Measurements from ENCODE around the gene TOR4A.

The TOR4A gene

DNA sequence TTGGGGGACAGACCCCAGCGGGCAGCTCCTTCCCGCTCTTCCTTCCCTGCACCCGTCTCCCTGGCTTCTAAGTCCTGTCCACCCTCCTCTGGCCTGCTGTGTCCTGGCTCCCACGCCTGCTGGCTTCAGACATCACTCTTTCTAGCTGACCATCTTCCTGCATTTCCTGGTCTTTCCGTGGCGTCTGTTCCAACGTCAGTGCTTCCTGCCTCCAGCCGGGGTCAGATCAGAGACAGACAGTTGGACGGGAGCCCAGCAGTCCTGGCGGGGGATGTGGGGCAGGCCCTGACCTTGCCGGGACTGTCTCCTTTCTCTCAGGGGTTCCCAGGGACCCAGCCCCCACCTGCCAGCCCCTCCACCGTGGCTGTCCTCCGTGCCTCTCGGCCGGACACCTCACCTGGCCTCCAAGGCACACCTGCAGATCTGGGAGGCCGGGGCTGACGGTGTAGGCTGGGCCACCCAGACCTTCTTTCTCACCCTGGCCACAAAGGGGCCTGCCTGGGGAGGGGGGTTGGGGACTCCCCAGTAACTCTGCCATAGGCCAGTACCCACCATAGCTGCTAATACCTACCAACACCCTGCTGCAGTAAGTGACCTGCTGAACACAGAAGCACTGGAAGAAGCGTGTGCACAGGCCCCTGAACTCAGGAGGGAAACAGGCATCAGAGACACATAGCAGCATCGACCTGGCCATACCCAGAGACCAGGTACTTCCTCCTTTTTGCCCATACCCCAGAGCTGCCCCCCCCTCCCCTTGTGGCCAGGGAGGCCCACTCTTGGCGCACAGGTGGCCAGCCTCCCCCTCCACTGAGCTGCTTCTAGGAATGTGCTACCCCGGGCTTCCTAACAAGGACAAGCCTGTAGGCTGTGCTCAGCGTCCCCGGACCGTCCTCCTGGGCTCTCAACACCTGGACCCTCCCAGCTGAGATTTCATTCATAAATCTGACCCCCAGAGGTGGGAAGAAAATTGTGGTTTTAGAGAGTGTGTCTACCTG, 19.4 kb downstream of the TOR4A start:
- DNase-seq, result no peak

DNA sequence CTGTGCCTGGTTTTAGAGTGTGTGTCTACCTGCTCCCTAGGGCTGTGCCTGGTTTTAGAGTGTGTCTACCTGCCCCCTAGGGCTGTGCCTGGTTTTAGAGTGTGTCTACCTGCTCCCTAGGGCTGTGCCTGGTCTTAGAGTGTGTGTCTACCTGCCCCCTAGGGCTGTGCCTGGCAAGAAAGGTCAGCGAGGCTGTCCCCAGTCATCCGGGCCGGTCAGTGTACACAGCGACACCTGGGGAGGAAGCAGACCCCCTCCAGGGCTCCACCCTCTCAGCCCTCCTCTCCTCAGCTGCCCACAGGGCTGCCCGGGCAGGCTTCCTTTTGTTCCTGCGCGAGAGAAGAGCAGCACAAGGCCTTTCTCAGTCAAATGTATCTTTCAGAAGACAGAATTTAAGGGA, 20.4 kb downstream of the TOR4A start:
- DNase-seq, result no peak

DNA sequence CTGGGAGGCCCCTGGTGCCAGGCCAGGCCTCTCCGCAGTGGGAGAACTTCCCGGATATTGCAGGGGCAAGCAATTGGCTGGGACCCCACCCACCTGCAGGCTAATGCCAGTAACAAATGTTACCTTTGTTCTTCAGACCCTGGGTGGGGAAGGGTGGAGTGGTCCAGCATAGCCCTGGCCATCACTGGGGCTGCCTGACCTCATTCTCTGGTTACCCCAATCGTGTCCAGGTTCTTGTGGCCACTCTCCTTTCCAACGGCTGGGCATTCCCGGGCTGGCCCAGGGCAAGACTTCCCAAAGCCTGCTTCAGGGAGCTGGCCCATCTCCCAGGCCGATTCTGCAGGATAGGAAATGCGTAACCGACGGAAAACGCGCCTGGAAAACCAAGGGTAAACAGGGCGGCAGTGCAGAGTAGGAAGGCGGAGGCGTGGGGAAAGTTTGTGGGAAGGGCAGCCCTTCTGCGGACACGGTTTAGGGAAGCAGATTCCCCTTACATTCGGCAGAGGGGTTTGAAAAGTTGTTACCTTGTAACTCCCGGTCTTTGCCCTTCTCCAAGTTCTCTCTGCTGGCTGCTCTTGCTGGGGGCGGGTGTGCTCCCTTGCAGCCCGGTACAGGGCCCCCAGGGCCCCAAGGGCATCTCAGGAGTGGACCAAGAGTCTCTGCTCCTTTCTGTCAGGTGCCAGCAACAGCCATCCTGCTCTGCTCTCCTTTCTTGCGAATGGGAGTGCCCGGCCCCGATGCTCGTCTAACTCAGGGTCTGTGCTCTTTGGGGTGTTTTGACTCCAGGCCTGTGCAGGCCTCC, 21.1 kb downstream of the TOR4A start:
- DNase-seq, result no peak

DNA sequence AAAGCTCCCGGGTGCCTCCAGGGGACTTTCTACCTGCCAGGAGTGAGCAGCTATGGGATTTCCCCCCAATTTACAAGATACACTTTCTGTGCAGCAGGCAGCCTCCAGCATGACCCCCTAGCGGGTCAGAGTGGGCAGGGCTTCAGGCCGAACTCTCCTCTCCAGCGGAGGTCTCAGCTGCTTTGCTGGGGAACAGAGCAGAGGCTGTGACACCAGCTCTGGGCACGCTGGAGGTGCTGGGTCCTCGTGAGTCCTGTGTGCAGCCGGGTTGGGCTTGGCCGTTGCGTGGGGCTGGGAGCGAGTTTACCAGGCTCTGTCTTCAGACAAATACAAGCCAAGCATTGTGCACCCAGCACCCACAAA, 21.7 kb downstream of the TOR4A start:
- DNase-seq, result no peak

DNA sequence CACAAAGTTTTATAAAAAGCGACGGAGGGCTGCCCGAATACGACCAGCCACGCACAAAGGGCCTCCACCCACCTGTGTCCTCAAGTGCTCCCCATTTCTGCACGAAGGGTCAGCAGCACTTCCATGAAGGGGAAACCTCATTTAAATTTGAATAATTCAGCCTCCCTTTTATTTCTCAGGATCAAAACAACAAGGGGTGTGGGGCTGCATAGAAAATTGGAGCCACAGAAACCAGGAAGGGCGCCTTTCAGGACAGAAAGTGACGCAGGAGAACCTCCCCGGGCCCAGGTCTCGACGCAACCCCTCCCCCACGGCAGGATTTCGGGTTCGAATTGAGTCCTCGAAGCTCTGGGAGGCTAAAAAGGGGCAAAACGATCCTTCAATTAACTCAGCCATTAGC, 22.4 kb downstream of the TOR4A start:
- no peak for DNase-seq

DNA sequence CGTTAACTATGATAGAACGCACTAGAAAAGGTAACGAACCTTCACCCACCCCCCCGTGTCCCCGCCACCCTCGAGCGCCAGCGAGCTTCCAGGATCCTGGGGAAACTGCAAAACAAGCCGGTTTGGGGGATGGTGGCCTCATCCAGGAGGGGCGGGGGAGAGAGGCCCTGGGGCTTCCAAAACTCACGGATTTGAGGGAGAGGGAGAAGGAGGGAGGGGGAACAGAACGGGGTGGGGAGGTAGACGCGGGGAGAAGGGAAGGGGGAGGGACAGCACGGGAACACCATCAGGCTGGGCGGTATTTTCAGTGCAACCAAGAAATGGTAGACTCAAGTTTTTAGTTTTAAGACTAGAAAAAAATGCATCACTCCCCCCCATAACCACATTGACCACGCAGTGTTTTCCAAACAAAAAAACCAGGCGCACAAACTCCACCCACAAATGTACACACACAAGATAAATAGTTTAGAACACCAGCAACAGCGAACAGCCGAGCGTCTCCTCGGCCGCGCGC, 23.1 kb downstream of the TOR4A start:
- no peak for DNase-seq

DNA sequence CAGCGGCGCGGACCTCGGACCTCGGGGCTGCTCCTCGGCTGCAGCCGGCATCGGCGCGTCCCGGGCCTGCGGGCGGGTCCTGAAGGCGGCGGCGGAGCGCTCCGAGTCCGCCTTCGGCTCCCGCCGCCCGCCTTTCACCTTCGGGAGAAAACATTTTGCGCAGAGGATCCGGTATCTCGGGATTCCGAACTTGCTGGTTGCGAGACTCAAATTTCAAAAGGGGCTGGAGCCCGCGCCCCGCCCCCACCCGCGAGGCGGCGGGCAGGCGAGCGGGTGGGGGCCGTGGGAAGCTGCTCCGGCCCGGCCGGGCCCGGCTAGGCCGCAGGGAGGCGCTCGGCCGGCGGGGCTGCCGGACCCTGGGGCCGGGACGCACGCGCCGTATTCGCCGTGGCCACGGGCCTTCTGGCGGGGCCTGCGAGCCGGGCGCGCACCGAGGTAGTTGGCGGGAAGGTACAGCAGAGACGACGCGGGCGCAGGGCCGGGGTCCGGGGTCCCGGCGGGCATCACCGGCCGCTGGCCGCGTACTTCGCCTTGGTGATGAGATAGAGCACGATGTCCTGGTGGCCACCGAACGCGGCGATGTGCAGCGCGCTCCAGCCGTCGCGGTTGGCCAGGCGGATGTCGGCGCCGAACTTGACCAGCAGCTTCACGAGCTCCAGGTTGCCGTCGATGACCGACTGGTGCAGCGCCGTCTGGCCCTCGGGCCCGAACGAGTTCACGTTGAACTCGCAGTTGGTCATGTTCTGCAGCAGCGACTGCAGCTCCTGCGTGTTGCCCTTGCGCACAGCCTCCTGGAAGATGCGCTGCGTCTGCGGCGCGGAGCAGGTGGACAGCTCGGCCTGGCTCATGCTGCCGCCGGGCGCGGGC, 23.8 kb downstream of the TOR4A start:
- DNase-seq, result no peak

DNA sequence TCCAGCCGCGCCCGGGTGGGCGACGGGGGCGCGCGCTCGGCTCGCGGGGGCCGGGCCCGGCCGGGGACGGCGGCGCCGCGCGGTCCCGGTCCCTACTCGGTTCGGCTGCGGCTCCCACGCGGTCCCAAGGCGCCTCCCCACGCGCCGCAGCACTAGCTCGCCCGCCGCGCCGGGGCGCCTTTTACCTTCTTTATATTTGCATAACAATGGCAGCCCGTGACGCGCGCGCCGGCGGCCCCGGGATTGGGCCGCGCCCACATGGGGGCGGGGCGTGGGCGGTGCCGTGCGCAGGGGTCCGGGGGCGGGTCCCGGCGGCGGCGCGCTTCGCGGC, 24.6 kb downstream of the TOR4A start, which contains the start of gene NRARP:
Gene NRARP (minus strand): TSS at position 154 of the 331 bp plus-strand sequence. CDS start 343 bp downstream, outside the sequence.
- peak; percentile 88 for DNase-seq

DNA sequence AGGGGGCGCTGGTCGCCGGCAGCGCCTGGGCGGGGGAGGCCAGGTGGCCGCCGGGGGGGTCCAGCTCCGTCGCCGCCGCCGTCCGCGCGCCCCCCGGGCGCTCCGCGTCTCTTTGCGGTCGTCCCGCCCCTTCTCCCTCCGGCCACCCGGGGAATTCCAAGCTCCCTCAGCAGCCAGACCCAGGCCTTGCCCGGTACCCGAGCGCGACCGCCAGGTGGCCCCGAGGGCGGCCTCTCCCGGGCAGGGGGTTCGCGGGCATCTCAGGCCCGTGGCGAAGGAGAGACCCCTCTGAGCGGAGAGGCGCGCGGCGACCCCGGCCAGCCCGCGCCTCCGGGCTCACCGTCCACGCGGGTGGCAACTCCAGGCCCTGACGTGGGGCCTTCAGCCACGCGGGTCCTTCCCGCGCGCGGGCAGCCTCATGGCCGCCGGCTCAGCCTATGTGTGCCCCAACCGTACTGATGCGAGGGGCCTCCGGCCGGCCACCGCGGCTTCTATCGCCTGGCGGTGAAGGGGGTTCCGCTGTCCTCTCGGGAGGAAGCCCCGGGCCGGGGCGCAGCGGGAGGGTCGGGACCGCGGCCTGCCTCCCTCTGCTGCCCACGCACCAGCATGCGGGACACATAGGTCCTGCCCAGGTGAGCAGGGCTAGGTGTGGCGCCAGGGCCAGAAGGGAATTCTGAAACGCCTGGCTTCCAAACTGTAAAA, 25.1 kb downstream of the TOR4A start:
- DNase-seq, result no peak

DNA sequence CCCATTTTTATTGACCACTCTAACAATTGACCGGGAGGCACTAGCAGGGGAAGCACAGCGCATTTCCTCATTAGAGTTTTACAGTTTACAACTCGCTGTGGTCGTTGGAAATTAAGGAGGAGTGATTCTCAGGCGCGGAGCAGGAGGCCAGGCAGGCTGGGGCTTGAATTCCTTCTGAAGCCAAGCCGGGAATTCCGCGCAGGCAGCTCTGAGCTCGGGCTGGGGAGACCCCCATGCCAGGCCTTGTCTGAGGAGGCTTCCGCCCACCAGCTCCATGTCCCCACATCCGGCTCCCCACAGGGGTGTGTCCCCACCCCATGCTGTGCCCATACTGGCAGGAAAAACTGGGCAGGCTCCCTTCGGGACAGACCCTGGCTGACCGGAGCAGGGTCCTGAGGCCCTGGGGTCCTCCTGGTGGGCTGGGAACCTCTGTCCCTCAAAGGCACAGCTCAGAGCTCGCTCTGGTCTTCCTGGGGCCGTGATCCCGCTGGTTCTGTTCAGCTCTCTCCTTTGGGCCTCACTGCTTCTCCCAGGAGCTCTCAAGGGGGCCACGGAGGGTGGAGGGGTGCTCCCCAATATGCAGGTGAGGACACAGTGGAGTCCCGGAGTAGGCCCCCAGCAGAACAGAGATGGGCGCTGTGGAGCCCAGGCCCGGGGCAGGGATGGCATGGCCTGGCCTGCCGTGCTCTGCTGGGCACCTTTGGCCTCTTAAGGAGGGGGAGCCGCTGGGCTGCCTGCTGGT, 25.8 kb downstream of the TOR4A start:
- DNase-seq, result no peak

DNA sequence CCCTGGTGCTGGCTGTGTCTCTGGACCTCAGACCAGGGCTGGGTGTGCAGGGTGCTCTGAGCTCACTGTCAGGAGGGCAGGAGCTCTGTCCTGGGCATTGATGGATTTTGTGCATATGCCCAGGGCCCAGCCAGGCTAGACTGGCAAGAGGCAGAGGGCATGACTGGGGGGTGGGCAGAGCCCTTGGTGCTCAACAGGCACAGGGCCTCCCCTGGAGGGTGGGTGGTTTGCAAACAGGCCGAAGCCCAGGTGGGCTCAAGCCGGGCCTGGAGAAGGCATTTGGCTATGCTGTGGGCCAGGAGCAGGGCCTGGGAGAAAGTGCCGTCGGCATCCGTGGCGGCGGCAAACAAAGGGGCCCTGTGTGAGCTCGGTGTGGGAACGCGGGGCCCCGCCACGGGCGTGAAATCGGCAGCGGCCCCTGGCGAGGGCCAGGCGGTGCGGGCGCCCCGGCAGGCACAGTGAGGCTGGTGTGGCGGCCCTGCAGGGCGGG, 26.4 kb downstream of the TOR4A start:
- DNase-seq, result no peak

DNA sequence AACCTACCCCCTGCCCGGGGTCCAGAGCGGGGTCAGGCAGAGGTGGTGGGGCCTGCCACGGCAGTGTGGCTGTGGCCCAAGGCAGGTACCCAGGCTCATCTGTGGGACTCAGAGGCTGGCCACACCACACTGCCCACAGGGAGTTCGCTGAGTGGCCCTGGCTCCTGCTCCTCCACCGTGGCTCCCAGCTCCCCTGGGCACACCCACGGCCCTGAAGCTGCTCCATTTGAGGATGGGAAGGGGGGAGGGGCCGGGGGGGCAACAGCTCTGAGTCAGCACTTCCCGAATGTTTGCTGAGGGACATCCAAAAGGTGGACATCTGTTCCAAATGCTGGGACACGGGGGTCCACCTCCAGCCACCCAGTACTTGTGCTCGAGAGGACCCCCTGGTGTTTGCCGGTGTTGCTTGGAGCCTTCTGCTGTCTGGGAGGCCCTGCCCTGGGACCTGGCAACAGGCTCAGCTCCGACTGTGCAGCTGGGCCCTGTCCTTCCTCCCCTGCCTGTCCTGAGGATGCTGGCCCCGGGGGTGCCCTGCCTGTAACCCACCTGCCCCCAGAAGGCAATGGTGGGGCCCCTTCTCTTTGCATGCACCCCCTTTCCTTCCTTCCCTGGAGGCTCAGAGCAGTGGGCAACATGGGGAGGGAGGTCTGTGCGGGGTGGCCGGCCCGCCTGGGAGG, 27.0 kb downstream of the TOR4A start:
- DNase-seq, result no peak

DNA sequence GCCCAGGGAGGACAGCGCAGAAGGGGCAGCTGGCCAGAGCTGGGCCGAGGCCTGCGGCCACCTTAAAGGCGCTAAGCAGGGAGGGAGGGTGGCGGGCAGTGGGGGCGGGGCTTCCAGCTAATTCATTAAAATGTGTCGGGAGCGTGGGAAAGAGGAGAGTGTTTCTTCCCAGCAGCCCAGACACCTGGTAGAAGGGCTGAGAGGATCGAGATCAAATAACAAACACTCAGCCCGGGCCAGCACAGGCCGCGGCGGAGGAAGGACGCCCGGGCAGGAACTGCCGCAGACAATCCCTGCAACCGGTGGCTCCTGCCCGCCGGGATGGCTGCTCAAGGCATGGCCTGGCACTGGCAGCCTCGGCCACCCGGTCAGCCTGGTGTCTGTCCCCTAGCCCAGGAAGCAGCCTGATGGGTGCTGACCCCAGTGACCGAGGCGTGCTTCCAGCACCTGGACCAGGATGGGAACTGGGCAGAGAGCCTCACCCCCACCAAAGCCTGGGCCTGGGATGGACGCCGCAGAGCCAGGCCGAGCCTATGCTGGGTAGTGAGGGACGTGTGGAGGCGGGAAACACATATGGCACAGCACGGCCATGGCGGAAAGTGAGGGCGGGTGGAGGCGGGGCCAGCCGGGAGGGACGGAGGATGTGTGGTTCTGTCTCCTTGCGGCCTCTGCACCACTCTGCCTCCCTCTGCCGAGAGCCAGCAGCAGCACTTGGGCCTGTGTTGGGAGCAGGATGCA, 27.7 kb downstream of the TOR4A start:
- peak; percentile 41 for DNase-seq

DNA sequence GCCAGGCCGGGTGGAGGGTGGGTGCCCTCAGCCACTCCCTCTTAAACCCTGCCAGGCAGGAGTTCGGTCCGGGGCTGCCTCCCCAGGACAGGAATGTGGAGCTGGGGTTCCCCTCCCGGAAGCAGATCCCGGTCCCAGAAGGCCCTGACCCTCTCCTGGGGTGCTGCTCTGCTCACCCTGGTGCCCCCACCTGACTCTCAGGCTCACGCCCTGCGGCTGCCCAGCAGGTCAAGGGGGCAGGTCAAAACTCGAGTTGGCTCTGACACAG, 28.2 kb downstream of the TOR4A start:
- DNase-seq, result no peak

DNA sequence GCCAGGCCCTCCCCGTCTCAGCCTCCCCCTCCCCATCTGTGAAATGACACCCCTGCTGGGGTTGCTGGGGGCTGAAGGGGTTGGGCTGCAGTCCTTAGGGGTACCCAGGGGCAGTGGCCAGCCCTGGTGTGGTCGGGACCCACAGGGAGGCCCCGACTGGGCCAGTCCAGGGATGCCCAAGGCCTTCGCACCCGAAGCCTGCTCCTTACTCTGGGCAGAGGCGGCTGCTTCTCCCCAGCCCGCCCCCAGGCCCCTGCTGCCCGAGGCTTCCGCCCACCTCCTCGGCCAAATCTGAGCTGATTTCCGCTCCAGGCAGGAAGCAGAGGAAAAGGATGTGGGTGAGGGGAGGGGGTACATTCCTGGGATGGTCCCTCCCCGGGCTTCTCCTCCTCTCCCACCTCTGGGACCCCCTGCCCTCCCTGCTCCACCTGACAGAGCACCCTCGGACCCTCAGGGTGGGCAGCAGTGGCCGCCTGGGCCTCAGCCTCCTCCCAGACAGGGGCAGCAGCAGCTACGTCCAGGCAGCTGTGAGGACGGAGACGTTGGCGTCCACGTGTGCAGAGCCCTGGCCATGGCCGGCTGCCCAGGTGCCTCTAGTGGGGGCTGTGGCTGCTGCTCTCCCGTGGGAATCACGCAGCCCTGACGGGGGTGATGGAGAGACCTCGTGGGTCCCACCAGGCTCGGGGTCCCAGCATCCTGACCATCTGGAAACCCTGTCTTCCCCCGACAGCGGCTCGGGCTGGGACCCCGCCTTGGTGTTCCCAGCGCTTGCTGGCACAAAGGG, 28.7 kb downstream of the TOR4A start:
- no peak for DNase-seq

DNA sequence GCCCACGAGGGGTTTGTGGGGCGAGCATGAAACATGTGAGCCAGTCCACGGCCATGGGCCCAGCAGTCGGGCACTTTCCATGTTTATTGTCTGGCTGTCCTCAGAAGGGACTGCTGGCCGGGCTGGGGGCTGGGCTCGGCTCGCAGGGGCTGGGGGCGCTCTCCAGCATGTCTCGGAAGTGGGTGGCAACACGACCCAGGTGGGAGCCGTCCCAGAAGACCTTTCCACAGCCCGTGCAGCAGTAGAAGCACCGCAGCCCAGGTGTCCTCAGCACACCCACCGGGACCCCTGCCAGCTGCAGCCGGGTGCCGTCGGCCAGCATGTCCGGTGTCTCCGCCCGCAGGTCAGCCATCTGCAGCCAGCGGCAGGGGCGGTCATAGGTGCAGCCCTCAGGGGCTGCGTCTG, 29.3 kb downstream of the TOR4A start:
- no peak for DNase-seq

DNA sequence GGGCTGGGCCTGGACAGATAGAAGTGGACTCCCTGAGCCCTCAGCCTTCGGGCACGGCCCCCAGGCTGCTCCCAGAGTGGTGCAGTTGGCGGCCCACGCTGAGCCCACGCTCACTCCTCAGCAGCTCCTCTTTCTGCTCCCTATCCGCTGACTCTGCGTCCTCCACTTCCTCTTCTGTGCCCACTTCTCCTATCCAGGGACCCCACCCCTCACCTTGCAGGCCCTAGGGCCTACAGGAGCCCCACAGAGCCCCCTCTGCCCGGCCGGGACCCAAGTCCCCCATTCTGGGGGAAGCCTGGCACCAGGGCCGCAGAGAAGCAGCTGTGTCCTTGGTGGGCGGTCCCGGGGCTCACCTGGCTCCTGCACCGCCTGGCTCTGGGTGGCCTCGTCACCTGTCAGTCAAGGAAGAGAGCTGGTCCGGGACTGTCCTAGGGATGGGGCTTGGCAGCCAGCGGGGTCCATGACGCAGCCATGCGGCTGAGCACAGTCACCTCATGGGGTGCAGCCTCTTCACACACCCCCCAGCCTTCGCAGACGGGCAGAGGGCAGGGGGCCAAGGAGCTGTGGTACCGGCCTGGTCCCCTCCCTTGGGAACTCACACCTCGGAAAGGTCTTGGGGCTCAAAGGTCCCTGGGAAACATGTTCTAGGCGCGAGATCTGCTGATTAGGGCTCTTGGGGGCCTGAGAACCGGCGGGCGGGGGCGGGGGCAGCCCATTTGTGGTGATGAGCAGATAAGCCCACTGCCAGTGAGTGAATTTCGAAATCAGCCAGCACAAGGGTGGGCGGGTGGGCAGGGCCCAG, 29.9 kb downstream of the TOR4A start:
- no peak for DNase-seq

DNA sequence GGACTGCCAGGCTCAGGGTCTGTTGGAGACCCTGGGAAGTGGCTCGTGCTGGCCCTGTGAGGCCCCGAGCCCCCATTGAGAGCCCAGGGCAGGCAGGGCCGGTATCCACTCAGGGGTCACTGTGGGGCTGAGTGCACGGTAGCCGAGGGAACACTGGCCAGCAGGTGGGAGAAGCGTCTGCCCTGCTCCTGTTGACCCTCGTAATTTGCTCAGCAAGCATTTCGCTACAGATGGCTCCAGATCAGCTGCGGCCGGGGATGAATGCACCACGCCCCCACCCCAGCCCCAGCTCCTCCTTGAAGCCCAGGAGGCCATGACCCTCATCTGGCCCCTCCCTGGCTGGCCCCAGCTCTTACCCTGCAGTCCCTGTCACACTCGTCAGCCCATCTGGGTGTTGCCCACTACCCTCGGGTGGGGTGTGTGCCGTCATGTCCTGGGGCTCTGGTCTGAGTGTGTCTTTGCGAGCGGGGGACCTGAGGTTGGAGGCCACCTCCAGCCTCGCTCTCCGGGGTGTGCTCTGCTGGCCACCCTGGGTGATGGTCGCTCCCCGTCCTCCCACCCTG, 30.6 kb downstream of the TOR4A start:
- no peak for DNase-seq
